Mammary epithelial cell (primary cell): ENCODE measurements around the gene BARX1.

Experiments used
- EZH2 ChIP-seq: IDR thresholded peaks from 2 replicates; pipeline ENCODE4 v1.6.1; 2012; ENCODE audit warnings: low read length, inconsistent platforms, borderline replicate concordance
- TF ChIP-seq, protein P1 (sequence below), 2 donors: IDR thresholded peaks in 1 of 2; conservative IDR thresholded peaks in 1 of 2; 2 replicates each; pipeline ENCODE4 v1.5.1; 2011 to 2012; ENCODE audit warnings: inconsistent platforms in 2 of 2, low read length in 2 of 2, mild to moderate bottlenecking in 2 of 2, control low read depth in 1 of 2, low read depth in 1 of 2; ENCODE audit not compliant: insufficient read depth in 1 of 2; ENCODE audit errors: extremely low read depth in 1 of 2

DNA sequence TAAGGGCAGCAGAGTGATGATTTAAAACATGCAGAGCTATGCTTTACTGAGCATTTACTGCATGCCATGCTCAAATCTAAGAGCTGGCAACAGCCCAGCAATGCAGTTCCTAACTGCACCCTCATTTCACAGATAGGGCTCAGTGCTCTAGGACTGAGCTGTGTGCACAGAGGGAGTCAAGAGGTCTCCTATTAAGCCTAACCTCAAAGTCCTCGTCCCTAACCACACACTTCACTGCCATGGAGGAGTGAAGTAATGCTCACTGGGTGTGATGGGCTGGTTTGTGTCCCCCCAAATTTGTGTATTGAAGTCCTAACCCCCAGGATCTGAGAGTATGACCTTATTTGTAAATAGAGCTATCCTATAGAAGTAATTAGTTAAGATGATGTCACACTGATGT lies 25.9 kb downstream of the BARX1 start:
- TF ChIP-seq, protein P1, sequence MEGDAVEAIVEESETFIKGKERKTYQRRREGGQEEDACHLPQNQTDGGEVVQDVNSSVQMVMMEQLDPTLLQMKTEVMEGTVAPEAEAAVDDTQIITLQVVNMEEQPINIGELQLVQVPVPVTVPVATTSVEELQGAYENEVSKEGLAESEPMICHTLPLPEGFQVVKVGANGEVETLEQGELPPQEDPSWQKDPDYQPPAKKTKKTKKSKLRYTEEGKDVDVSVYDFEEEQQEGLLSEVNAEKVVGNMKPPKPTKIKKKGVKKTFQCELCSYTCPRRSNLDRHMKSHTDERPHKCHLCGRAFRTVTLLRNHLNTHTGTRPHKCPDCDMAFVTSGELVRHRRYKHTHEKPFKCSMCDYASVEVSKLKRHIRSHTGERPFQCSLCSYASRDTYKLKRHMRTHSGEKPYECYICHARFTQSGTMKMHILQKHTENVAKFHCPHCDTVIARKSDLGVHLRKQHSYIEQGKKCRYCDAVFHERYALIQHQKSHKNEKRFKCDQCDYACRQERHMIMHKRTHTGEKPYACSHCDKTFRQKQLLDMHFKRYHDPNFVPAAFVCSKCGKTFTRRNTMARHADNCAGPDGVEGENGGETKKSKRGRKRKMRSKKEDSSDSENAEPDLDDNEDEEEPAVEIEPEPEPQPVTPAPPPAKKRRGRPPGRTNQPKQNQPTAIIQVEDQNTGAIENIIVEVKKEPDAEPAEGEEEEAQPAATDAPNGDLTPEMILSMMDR (conservative IDR thresholded peaks at IDR 0.05 in 1 of 2, IDR thresholded peaks at IDR 0.05 in 1 of 2; ENCODE audit: extremely low read depth in 1 of 2, insufficient read depth in 1 of 2, low read depth in 1 of 2, low read length in 2 of 2), result no peak
- no peak for TF ChIP-seq EZH2
